Stimulated activated CD4-positive, alpha-beta T cell treated with anti-CD3 and anti-CD28 coated beads, Interleukin-15, amount 100 ng/mL, for 48 hours (primary cell): ENCODE measurements around the gene BEST3.
"Not testable (repeated sequence)": the region's sequence is repeated elsewhere in the genome, so short reads cannot be mapped to it uniquely, and the experiment has no call there.

Experiments
- DNase-seq, 2 donors: peaks; one replicate each; pipeline ENCODE4 v3.0.0-alpha.2; 2020; ENCODE audit warnings: low read depth in 2 of 2

Gene BEST3

DNA sequence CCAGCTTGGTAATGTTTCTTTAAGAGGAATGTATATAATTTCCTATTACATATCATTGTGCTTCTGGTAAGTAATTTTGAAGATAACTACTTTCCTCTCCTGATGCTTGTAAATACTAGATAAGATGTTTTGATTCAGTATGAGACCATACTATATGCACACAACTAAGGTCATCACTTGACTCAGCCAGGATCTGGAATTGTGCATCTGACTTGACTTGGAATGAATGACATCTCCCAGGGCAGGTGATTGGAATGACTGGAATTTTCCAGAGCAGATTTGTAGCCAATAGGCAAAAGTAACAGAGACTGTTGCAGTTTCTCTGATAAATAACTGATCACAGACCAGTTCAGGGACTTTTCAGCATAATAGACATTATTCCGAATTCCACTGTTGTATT, 11.1 kb downstream of the BEST3 start:
- no peak for DNase-seq

- DNase-seq = no peak
These were observed 11.7 kb downstream of the BEST3 start for GRCh38 chr12:69687390-69687789.

DNA sequence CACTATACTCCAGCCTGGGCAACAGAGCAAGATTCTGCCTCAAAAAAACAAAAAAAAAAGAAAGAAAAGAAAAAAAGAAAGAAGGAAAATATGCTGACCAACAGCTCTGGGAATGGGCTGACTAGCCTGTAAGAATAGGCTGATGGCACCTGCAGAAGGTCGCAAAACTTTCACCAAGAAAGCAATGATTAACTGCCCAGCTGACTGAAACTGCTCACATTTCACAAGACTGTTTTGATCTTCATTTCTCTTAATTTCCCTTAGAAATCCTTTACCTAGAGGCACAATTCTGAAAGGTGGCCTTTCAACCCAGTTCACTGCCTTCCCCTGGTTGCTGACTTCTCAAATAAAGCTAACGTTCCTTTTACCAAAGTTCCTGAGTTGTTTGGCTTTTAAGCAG, 12.4 kb downstream of the BEST3 start:
- no peak for DNase-seq

DNA sequence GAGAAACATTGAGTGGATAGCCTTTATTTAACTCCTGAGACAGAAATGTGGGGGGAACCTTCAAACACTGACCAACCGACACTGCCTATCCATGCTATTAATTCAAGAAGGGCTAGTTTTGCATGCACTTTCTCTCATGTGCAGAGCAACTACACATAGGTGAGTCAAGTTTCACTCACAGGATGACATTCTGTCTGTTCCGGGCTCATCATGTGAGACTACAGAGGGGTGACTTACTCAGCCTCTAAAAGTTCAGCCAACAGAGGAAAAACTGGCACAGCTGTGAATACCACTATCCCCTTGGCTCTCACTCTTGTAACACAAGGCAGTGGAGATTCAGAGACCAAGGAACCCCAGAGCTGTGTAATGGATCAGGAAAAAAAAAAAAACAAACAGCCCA, 13.3 kb downstream of the BEST3 start:
- no peak for DNase-seq

DNA sequence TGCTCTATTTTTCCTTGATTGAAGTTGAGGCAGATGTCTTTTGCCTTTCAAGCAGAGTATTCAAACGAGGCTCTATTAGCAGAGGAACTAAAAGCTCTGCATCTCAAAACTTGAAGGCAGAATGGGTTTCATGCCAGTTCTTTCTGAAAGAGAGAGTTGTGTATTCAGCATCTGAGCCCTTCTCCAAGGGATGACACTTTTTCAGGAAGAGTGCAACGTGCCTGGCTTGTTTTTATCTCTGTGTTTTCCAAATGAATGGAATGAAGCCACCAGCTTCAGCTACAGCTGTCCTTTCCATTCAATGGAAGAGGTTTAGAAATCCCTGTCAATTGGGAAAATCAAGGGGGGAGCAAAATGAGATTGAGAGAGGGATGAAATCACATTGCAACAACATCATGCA, 14.6 kb downstream of the BEST3 start:
- DNase-seq = no peak

- no peak for DNase-seq
These were observed 16.9 kb downstream of the BEST3 start for GRCh38 chr12:69682110-69682755.

DNA sequence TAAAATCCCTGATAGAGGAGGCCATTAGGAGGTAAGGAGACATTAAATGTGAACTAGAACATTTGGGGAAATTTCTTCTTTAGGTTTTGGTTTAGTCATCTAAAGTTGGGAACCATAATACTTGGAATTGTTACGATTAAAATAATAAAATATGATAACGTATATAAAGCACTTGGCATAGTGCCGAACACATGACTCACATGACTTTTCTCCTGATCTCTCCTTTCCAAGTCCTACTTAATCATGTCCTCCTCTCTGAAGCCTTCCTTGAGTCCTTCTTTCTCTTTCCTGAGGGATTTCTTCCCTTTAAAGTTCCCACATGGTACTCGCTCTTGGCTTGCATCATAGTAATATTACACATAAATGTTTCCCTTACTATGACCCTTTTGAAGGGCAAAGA, 20.0 kb downstream of the BEST3 start:
- DNase-seq = no peak

- no peak for DNase-seq
These were observed 22.7 kb downstream of the BEST3 start for GRCh38 chr12:69676257-69677012.

DNA sequence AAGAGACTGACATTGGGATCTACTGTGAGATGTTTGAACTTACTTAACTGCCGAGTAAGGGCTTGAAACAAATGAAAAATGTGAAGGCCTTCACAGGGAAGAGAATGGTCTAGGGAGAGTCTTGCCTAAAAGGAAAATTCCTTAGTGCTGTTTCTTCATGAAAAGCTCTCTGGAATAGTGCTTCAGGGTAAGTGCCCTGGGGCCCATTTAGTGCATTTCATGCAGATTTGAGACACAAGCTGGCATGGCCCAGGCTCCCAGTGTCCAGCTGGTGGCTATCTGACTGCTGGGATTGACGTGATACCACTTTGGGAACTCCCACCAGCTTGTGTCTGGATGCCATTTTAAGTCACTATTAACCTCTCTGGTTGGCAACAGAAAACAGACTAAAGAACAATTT, 26.9 kb downstream of the BEST3 start:
- DNase-seq = no peak

GRCh38 chr12:69671597-69671996, 27.5 kb downstream of the BEST3 start:
- no peak for DNase-seq

DNA sequence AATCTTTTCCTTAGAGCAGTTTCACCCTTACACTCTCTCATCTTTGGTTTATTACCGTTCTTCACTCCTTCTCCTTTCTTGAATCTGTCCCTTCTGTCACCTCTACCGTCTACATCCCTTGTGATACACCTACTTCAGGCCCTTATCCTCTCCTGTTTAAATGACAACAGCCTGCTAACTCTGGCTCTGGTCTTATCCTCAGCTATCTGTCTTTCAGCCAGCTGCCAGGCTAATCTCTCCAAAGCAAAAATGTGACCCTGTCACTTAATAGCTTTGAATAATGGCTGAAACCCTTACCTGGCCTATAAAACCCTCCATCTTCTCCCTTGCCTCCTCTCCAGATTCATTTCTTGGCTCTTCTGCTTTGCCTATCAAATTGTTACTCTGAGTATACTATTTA, 32.3 kb downstream of the BEST3 start:
- no peak for DNase-seq

GRCh38 chr12:69664930-69665377, 34.1 kb downstream of the BEST3 start:
- not testable (repeated sequence) for DNase-seq

DNA sequence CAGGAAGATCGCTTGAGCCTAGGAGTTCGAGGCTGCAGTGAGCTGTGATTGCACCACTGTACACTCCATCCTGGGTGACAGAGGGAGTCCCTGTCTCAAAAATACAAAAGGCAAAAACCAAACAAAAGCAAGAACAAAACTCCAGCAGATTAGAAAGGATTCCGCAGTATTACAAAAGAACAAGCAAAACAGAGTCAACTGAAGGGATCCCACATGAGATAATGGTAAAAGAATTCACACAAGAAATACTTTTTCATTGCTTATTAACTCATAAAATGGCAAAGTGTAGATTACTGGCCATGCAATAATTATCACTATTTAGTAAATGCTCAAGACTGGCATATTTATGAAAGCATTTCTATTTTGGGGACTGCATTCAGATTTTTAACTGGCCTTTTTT, 35.4 kb downstream of the BEST3 start:
- no peak for DNase-seq

DNA sequence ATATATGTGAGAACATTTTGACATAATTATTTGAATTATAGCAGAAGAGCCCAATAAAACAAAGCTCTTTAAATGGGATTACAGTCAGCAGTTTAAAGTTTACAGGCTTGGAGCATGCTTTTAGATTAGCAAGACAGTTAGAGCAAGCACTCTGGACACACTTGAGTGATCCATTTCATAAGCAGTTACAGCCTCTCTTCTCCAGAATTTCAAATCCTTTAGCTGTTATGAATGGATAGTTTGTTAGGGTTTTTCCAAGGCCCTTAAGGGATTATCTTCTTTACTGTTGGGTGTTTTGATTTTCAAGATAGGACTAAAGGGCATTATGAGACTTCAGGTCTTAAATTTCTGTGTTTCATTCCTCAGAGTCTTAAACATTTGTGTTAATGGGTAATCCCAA, 36.3 kb downstream of the BEST3 start:
- no peak for DNase-seq

DNA sequence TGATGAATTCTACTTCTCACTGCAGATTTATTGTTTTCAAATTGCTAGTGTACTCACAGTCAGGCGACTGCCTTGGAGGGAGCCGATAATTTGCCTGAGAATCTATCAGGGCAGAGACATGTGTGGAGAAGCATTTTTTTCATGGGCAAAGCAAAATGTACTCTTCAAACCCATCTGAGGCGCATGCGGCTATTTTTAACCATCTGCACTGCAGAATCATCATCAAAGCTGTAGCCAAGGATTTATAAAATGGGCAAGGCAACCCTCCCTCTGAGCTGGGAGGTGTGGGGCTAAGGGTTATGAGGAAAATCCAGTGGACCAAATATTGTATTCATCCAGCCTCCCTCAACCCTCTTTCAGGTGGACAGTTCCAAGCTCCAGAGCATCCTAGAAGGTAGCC, 37.7 kb downstream of the BEST3 start:
- no peak for DNase-seq

- DNase-seq = no peak
These were observed 38.8 kb downstream of the BEST3 start for GRCh38 chr12:69660164-69660863.

DNA sequence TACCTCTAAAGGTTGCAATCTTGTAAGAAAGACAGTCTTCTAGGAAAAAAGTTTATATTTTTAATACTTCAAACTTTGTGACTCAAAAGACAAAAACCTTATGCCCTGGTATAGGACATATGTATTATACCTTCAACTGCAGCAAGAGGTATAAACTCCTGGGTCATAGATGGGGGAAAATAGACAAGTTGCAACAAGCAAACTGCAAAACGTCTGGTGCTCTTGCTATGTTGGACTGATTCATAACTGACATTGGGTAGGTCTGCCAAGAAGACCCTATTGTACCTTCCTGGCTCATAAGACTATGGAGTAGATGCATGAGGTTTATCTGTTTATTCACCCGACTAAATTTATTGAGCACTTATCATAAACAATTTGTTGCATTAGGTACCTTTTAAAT, 40.9 kb downstream of the BEST3 start:
- no peak for DNase-seq

DNA sequence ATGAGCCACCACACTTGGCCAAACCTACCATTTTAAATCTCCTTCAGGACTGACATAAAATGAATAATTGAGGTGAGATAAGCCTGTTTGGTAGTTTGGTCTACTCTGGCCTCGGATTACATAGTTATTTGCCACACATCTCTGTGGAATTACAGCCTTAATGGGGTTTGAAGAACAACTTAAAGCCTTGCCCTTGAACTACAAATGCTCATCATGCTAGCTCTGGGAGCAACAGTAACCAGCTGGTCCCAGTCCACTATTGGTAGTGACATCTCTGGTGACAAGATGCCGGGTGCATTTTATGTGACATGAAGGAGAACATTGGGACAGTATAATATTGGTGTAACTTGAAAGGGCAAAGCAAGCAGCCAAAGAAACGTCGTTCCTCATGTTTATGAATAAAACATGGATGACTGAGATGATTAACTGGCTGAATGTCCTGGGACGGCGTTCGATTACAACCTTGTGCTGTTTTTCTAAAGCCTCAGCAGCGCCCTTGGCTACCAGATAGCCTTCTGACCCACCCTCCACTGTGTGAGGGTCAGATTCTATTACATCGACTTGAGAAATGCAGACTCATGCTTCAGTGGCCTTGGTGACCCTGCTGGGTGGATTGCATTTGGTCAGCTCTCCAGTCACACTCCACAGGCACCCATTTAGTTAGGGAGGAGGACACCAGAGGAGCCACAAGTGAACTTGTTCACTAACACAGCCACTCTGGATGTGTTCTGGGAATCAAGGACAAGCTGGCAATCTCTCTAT, 41.5 kb downstream of the BEST3 start:
- DNase-seq = no peak

DNA sequence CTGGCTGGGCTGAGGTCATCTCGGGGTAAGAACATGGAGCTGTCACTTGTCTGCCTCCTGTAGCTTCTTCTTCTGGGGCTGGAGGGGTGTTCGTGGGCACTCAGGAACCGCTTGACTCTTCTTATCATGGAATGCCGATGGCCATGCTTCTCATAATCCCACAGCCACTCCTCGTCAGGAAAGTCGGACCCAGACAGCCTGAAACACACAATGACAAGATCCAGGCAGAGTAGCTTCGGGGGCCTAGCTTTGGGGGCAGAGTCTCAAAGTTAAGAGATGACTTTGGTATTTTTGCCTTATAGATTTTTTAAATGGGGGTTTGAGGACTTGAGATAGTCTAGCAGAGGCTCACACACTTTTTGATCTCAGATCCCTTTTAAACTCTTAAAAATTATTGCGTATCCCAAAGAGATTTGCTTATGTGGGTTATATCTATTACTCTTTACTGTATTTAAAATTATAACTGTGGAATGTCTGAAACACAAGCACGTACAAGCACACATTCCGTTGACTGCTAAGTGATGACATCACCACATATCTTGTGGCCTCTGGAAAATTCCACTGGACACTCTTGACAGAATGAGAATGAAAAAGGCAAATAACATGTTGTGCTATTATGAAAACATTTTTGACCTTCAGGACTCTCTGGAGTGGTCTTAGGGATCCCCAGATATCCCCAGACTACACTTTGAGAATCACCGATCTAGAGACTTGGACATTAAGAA, 43.3 kb downstream of the BEST3 start:
- no peak for DNase-seq

DNA sequence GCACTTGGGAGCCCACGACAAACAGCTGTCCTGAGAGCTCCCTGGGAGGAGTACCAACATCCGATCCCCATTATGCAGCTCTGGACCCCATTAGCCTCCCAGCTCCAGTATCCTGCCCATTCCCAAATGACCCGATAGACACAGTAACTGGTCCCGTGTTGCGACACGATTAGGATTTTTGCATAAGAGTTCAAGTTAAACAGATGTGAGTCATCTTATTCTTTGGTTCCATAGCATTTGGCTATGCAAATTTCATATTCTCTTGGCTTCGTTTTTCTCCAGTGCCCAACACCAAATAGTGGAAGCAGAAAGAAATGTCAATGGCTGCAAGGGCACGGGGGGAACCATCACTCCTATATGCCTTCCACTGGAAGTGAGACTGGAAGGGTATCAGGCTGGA, 45.4 kb downstream of the BEST3 start:
- no peak for DNase-seq

DNA sequence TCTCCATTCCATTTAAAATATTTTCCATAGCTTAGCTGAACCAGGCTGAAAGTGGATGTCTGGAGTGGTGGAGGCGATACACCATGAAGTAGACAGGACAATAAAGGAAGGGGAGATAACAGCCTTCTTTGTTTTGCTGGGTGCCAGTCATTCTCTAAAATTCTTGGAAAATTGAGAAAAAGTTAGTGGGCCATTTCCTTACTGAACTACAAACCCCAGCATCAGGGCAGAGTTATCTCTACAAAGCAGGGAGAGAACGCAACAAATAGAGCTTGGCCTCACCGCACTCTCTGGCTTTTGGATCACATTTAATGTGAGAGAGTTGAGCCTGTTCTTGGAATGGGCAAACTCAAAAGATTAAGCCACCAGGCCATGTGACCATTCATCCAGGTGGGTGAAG, 47.2 kb downstream of the BEST3 start:
- no peak for DNase-seq

- DNase-seq = no peak
These were observed 49.6 kb downstream of the BEST3 start for GRCh38 chr12:69649529-69649928.
